GM18873 (cell line): ENCODE data around the gene SPATS2.
A peak's percentile ranks its signal among the peaks of the same experiment; 100 is the strongest.

Source experiments
- ATAC-seq: cut with Tn5 transposase; IDR thresholded peaks from one replicate; pipeline ENCODE4 v1.9.1; 2021; ENCODE audit warnings: mild to moderate bottlenecking, moderate library complexity, moderate number of reproducible peaks; ENCODE audit not compliant: unreplicated experiment, low FRiP score

Gene SPATS2

GRCh38 chr12:49563951-49564685, 196.9 kb downstream of the SPATS2 start:
- ATAC-seq = no peak

DNA sequence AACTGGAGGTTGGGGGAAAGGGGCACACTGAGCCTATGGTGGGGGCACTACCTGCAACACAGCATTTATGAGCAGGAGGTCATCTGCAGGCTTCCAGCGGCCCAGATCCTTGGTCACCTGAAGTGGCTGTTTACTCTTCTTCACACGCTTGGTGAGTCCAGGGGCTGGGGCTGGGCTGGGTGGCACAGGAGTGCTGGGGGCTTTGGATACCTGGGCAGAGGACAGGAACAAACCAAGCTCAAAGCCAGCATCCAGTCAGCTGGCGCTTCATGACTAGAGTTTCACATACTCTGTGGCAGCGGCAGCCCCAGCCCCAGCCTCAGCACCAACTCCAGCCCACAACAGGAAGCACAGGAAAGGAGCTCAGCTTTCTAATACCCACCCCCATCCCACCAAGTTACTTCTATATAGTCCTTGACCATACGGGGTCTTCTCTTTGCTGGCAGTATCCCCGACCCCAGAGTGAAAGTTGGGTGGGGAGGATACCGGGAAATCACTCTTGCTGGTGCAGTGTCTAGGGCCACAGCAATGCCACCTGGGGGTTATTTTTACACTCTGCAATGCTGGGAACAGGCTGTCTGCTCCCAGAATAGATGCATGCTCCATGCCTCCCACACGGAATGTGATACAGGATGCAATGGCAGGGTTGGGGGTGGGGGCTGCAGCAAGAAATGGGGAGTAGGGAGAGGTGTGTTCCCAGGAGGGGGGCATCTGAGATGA, 197.6 kb downstream of the SPATS2 start:
- ATAC-seq = no peak

DNA sequence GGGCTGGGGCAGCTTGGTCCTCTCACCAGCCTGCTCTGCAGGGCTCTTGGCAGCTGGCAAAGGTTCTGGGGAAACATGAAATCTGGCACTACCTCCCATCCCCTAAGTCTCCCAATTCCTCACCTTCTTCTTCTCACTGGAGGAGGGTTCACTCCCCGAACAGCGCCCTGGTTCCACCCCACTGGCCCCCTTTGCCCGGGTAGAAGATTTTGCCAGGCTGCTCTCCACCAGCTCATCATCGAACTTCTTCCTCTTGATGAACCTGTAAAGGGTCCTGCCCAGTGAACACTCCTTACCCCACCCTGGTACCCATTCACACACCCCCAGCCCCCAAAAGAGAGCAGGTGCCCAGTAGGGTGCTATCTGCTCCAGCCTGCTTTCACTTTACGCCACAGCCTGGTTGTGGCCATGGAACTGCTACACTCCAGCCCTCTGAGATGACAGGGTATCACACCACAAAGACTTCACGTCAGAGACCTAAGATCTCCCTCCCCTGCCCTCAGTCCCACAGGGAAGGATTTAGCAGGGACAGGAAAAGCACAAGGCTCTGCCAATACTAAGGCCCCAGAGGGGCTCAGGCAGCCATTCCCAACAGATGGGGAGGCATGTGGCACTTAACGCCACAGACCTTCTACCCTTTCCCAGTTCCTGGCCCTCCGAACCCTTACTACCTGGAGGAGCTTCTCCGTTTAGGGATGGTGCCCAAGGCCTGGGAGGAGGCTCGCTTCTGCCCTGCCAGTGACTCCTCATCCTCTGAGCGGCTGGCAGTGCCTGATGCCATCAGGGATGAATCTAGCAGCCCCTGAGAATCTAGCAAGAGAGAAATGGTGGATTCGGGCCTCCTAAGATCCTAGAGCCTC, 198.4 kb downstream of the SPATS2 start:
- no peak for ATAC-seq

DNA sequence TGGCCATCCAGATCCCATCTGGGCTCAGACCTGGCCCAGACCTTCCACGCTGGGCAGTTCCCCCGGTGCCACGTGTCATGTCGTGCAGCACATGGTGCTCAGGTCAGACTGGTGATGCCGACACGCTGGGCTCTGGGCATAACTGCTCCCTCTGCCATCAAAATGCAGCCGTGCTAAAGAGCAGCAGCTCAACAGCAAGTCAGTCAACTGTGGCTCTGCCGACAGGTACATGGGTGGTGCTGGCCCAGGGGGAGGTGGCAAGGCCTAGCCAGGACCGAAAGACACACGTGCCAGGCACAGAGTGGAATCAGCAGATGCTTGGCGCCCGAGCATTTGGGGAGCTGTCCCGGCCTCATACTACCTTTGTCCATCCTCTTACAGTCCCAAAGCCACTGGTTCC, 199.1 kb downstream of the SPATS2 start:
- ATAC-seq = no peak

- peak; percentile 3 for ATAC-seq
Observed at GRCh38 chr12:49567302-49567610, 200.0 kb downstream of the SPATS2 start.

- ATAC-seq = peak; percentile 77
Observed at GRCh38 chr12:49567611-49568441, 200.6 kb downstream of the SPATS2 start, which contains the start of gene MCRS1. Gene MCRS1 (minus strand): TSS chr12:49568142. CDS start chr12:49566731, 1,411 bp downstream.

DNA sequence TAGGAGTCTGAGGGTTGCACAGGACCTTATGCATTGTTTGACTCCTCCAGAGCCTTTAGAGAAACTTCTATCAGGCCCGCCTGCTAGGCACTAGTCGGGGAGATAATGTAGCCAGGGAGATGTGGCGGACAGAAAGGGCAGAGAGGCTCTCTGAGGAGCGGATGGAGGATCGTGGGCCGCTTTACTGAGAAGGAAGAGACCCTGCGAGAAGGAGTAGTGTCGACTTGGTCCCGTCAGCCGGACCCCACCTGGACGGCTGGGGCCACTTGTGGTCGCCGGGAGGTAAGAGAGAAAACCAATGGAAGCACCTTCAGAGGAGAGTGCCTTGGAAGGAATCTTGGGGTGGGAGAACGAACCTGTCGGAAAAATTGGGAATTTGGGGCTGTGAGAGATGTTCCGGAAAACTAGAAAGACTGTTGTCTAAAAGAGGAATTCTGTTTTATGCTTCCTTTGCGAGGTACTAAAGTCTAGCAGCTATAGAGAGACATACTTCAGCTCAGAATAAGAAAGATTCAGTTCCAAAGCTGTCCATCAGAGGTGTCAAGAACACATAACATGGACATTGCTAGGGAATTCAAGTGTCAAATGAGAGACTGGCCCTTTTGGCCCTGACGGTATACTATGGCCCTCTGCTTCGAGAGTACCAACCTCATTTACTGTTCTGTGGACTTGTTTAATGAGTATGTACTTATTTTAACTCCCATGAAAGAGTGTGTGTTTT, 201.3 kb downstream of the SPATS2 start:
- peak; percentile 2 for ATAC-seq
